Measurements from ENCODE around the gene PPP1R18. TPM values are rescaled to one million over a fixed set of nuclear protein-coding genes. Genes with fewer than 3 reads are reported as not detected.

The PPP1R18 gene
- total RNA-seq, 1 donor from 2014 or later, result 37.7 TPM

GRCh38 chr6:30645989-30646388, 40.5 kb downstream of the PPP1R18 start:
- DNase-seq (ENCODE audit: low spot score), result no peak
- intact Hi-C loops (cut with DNase I), result no loop called here

GRCh38 chr6:30644769-30645168, 41.7 kb downstream of the PPP1R18 start:
- no peak for DNase-seq (ENCODE audit: low spot score)
- intact Hi-C loops (cut with DNase I), result no loop called here

GRCh38 chr6:30643656-30644055, 42.8 kb downstream of the PPP1R18 start:
- intact Hi-C loops (cut with DNase I), result no loop called here

GRCh38 chr6:30641048-30641447, 45.4 kb downstream of the PPP1R18 start:
- no peak for DNase-seq (ENCODE audit: low spot score)
- intact Hi-C loops (cut with DNase I), result no loop called here

More at GRCh38 chr6:30643656-30644055, 42.8 kb downstream of the PPP1R18 start:
- no peak for DNase-seq (ENCODE audit: low spot score)

GRCh38 chr6:30640481-30640880, 46.0 kb downstream of the PPP1R18 start:
- no peak for DNase-seq (ENCODE audit: low spot score)
- intact Hi-C loops (cut with DNase I), result no loop called here

GRCh38 chr6:30635834-30636233, 50.6 kb downstream of the PPP1R18 start:
- no peak for DNase-seq (ENCODE audit: low spot score)
- intact Hi-C loops (cut with DNase I), result no loop called here

GRCh38 chr6:30626484-30627366, 59.7 kb downstream of the PPP1R18 start, which contains the start of gene ATAT1:
Gene ATAT1, plus strand, starts transcription at chr6:30626874.
- peak; percentile 95 for DNase-seq (ENCODE audit: low spot score)
- intact Hi-C loops (cut with DNase I), result loop anchor here (5.0 kb wide), 1 partner anchor 46 kb away; the partner anchor contains the start of gene DHX16

Other genes with a start within 250 kb of the PPP1R18 start
- 126 TPM for gene HLA-E, start 197.1 kb downstream of the PPP1R18 start, total RNA-seq
- 19.6 TPM for gene GNL1, start 130.2 kb downstream of the PPP1R18 start, total RNA-seq
- gene PRR3, start 129.3 kb downstream of the PPP1R18 start, total RNA-seq, result 3.2 TPM
- 44.2 TPM for gene ABCF1, start 115.2 kb downstream of the PPP1R18 start, total RNA-seq
- gene PPP1R10, start 69.4 kb downstream of the PPP1R18 start, total RNA-seq, result 30.0 TPM
- gene MRPS18B, start 68.8 kb downstream of the PPP1R18 start, total RNA-seq, result 96.1 TPM
- gene ATAT1, start 59.8 kb downstream of the PPP1R18 start, total RNA-seq, result 4.3 TPM
- 49.1 TPM for gene C6orf136, start 39.5 kb downstream of the PPP1R18 start, total RNA-seq
- 21.6 TPM for gene DHX16, start 13.6 kb downstream of the PPP1R18 start, total RNA-seq
- gene NRM, start 4.3 kb upstream of the PPP1R18 start, total RNA-seq, result 4.3 TPM
- 23.1 TPM for gene MDC1, start 30.6 kb upstream of the PPP1R18 start, total RNA-seq
- gene TUBB, start 33.7 kb upstream of the PPP1R18 start, total RNA-seq, result 215 TPM
- 251 TPM for gene FLOT1, start 56.0 kb upstream of the PPP1R18 start, total RNA-seq
- 285 TPM for gene IER3, start 57.9 kb upstream of the PPP1R18 start, total RNA-seq
- gene DDR1, start 197.9 kb upstream of the PPP1R18 start, total RNA-seq, result 61.4 TPM
- gene GTF2H4, start 221.6 kb upstream of the PPP1R18 start, total RNA-seq, result 16.0 TPM
- 24.7 TPM for gene VARS2, start 227.6 kb upstream of the PPP1R18 start, total RNA-seq
- not detected for gene SFTA2, start 245.5 kb upstream of the PPP1R18 start, total RNA-seq

All from cardiac septum (tissue), 1 donor.